Stimulated activated CD8-positive, alpha-beta memory T cell treated with anti-CD3 and anti-CD28 coated beads, Interleukin-15, amount 100 ng/mL, for 48 hours (primary cell): Measurements from ENCODE around the gene SUSD6.

Experiments used
- DNase-seq, 2 donors: peaks; one replicate each; pipeline ENCODE4 v3.0.0-alpha.2; 2020; ENCODE audit warnings: low read depth in 2 of 2

Gene SUSD6

GRCh38 chr14:69760810-69761209, 149.4 kb downstream of the SUSD6 start:
- no peak for DNase-seq

- DNase-seq: no peak
These were observed 152.5 kb downstream of the SUSD6 start for GRCh38 chr14:69763761-69764510.
